PC-9 (cell line): ENCODE results near the gene MORN2.

ENCODE experiments used
- CTCF ChIP-seq: fragments of 200-600 bp; sonication (generic); conservative IDR thresholded peaks from 2 replicates; pipeline ENCODE4 v1.6.1; 2017; ENCODE audit warnings: mixed run types, antibody characterized with exemption, mild to moderate bottlenecking, moderate library complexity
- EZH2 ChIP-seq: fragments of 200-600 bp; sonication (generic); IDR thresholded peaks from 2 replicates; pipeline ENCODE4 v1.8.0; 2017; ENCODE audit warnings: antibody characterized with exemption, low read depth

GRCh38 chr2:38887902-38888554, 12.3 kb downstream of the MORN2 start:
- TF ChIP-seq CTCF, result no peak
- no peak for TF ChIP-seq EZH2
